ENCODE measurements around the gene NDUFV2. TPM values are rescaled to one million over a fixed set of nuclear protein-coding genes. Genes with fewer than 3 reads are reported as not detected.
A peak's percentile ranks its signal among the peaks of the same experiment; 100 is the strongest.

NDUFV2 gene
- polyA plus RNA-seq, 3 donors, result 55.4 to 184 (median 162) TPM

GRCh38 chr18:9101730-9102507, 580 bp upstream of the NDUFV2 start:
- peaks cover 39 to 46% of the 10 kb centered on the region in 2 donors for H3K4me1 ChIP-seq (ENCODE audit: control insufficient read depth in 1 of 2, insufficient read depth in 2 of 2, low read length in 2 of 2)
- Mint-ChIP-seq H3K36me3 (peaks cover 2 to 6% of the 10 kb centered on the region in 2 donors), H3K4me3 (peak overlapping the region; percentile 90 to 94), H3K27me3 (ENCODE audit: low read depth in 3 of 3) (peaks cover 0 to 2% (median 0%) of the 10 kb centered on the region in 3 donors), H3K9me3 (peaks cover 0 to 4% (median 0%) of the 10 kb centered on the region in 7 donors), H3K27ac (peak overlapping the region; percentile 93 to 99 (median 96)), H3K4me1 (peaks cover 45% of the 10 kb centered on the region)
- peaks cover 44% of the 10 kb centered on the region for H3K79me2 ChIP-seq (ENCODE audit: insufficient read depth, low read length)
- H3K9ac ChIP-seq (ENCODE audit: insufficient read depth, low read length, poor library complexity, severe bottlenecking), result peak overlapping the region; percentile 90
- peak; percentile 75 to 93 (median 78) for DNase-seq
- no peaks in the 10 kb centered on the region for H3K9me3 ChIP-seq (replicated peaks in 1 of 2; ENCODE audit: control insufficient read depth in 1 of 2, insufficient read depth in 1 of 2, low read length in 2 of 2)
- H2AFZ ChIP-seq (ENCODE audit: insufficient read depth, low read depth, low read length, poor library complexity, severe bottlenecking), result peak overlapping the region; percentile 58
- H3K27me3 ChIP-seq (ENCODE audit: control insufficient read depth in 2 of 2, insufficient read depth in 2 of 2, low read length in 2 of 2), result no peaks in the 10 kb centered on the region
- no peak for TF ChIP-seq CTCF (IDR thresholded peaks at IDR 0.05)
- WGBS (ENCODE audit: insufficient coverage), result 1% methylated on average over 10 of the region's 17 CpGs
- H4K20me1 ChIP-seq (ENCODE audit: insufficient read depth, low read length), result peaks cover 30% of the 10 kb centered on the region
- peak overlapping the region; percentile 72 to 94 for H3K27ac ChIP-seq (ENCODE audit: low read depth in 1 of 2, low read length in 2 of 2)
- H3K4me3 ChIP-seq (replicated peaks in 1 of 3; ENCODE audit: low read depth in 2 of 3, low read length in 3 of 3), result peak overlapping the region; percentile 61 to 92 (median 81)
- intact Hi-C loops (cut with micrococcal nuclease), result loop anchor here (2.0 to 10.0 kb wide), 4 partner anchors 15 to 373 kb away; partner anchors contain the start of genes ANKRD12 (in 2 of the 2) and RALBP1 (in 1 of the 2)
- peak overlapping the region; percentile 80 for H3K4me2 ChIP-seq (replicated peaks; ENCODE audit: extremely low read depth, low read length, poor library complexity, severe bottlenecking)
- H3K36me3 ChIP-seq (replicated peaks in 1 of 2; ENCODE audit: control insufficient read depth in 1 of 2, insufficient read depth in 2 of 2, low read length in 2 of 2), result no peaks in the 10 kb centered on the region

- H3K27me3 Mint-ChIP-seq (ENCODE audit: low read depth in 3 of 3), result no peaks in the 10 kb centered on the region
- Histone ChIP-seq H3K4me3 (replicated peaks in 1 of 3; ENCODE audit: low read depth in 2 of 3, low read length in 3 of 3) (peak overlapping the region; percentile 66 to 95 (median 81)), H3K27me3 (ENCODE audit: control insufficient read depth in 2 of 2, insufficient read depth in 2 of 2, low read length in 2 of 2) (no peaks in the 10 kb centered on the region), H4K20me1 (ENCODE audit: insufficient read depth, low read length) (peaks cover 45% of the 10 kb centered on the region), H2AFZ (ENCODE audit: insufficient read depth, low read depth, low read length, poor library complexity, severe bottlenecking) (peak overlapping the region; percentile 74), H3K27ac (ENCODE audit: low read depth in 1 of 2, low read length in 2 of 2) (peak overlapping the region; percentile 87 to 94), H3K36me3 (replicated peaks in 1 of 2; ENCODE audit: control insufficient read depth in 1 of 2, insufficient read depth in 2 of 2, low read length in 2 of 2) (no peaks in the 10 kb centered on the region), H3K79me2 (ENCODE audit: insufficient read depth, low read length) (peaks cover 59% of the 10 kb centered on the region), H3K4me1 (ENCODE audit: control insufficient read depth in 1 of 2, insufficient read depth in 2 of 2, low read length in 2 of 2) (peaks cover 49 to 61% of the 10 kb centered on the region in 2 donors), H3K4me2 (replicated peaks; ENCODE audit: extremely low read depth, low read length, poor library complexity, severe bottlenecking) (peak overlapping the region; percentile 80), H3K9me3 (replicated peaks in 1 of 2; ENCODE audit: control insufficient read depth in 1 of 2, insufficient read depth in 1 of 2, low read length in 2 of 2) (no peaks in the 10 kb centered on the region), H3K9ac (ENCODE audit: insufficient read depth, low read length, poor library complexity, severe bottlenecking) (peak overlapping the region; percentile 90)
- peaks cover 57% of the 10 kb centered on the region for H3K4me1 Mint-ChIP-seq
- DNase-seq, result no peak
- H3K9me3 Mint-ChIP-seq, result peaks cover 0 to 1% (median 0%) of the 10 kb centered on the region in 7 donors
- H3K36me3 Mint-ChIP-seq, result peaks cover 2 to 12% of the 10 kb centered on the region in 2 donors
- intact Hi-C loops (cut with micrococcal nuclease), result loop anchor here (2.0 to 10.0 kb wide), 4 partner anchors 13 to 371 kb away; partner anchors contain the start of genes ANKRD12 (in 2 of the 2) and RALBP1 (in 1 of the 2)
- TF ChIP-seq CTCF (IDR thresholded peaks at IDR 0.05), result no peak
- peak overlapping the region; percentile 90 to 94 for H3K4me3 Mint-ChIP-seq
- H3K27ac Mint-ChIP-seq, result peak overlapping the region; percentile 90 to 99 (median 93)
- no CpG with 5 or more reads among the region's 4 CpGs for WGBS (ENCODE audit: insufficient coverage)
Observed at GRCh38 chr18:9103376-9103873, 926 bp downstream of the NDUFV2 start.
